ENCODE results near the gene PLCE1.

PLCE1 gene

GRCh38 chr10:93993414-93993781 is 333 bp upstream of the PLCE1 start:
- DNase-seq = peak; percentile 53

DNA sequence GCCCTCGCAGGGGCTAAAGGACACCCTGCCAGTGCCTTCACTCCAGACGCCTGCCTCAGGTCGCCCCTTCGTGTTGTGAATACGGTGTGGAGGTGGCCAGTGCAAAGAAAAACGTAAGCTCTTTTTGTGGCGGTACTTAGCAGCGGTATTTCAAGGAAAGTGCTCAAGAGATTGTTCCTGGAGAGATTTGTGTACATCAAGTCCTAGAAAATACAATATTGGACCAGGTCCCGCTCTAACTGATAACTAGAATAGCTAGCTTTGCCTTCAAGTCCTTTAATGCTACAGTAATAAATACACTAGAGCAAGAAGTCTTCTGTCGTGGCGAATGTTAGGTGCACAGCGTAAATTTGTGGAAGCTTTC is 689 bp downstream of the PLCE1 start:
- DNase-seq = no peak

DNA sequence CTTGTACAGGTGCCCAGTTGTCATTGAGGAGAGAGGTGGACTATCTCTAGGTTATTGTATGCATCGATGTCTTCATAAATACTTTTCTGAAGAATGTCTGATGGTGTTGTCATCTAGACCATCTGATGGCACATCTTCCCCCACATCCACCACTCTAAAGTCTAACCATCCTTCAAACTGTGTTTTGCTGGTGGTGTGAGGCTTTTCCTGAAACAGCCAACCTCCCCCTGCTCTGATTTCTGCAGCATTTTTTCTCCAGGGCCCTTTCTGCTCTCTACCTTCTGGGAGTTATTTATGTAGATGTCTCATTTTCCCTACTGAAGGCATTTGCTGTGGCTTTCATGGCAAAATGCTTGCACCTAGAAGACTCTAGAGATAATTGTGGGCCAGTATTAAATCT is 1.5 kb downstream of the PLCE1 start:
- no peak for DNase-seq

DNA sequence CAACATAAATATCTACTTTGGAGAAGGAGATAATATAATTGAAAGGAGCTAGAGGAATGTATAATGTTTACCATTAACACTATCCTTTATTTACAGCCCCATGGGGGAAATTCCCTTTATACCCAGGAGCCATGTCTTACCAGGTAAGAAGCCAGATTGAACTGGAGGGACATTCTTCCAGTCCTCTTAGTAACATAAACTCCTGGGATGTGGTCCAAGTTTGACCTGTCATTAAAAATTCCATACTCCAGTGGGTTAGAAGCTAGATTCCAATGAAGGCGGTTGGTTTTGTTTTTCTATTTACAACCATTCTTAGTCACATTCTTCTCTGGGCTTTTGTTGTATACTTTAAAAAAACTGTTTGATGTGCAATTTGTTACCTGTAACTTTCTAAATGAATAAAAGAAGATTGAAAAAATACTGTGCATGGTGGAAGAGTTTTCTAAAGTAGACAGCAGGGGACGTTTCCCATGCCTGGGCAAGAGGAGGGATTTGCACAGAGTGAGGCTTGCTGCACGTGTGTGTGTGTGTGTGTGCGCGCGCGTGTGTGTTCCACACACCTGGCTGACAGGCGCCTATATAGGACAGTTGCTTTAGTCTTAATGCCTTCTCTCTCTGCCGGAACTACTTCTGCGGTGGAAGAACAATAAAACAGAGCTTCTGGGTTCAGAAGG is 2.0 kb downstream of the PLCE1 start:
- DNase-seq = no peak

DNA sequence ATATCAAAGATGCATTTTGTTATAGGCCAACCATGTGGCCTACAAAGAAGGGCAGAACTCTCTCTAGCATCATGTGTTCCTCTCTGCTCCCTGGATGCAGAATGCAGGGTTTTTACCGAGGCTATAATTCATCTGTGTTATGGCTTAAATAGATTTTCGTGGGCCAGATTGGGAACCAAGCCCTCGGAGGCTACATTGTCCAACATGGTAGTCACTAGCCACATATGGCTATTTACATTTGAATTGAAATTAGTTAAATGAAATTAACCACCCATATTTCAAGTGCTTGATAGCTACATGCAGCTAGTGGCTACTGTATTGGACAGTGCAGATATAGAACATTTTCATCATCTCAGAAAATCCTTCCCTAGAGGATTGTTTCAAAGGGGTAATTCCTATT is 2.8 kb downstream of the PLCE1 start:
- no peak for DNase-seq

DNA sequence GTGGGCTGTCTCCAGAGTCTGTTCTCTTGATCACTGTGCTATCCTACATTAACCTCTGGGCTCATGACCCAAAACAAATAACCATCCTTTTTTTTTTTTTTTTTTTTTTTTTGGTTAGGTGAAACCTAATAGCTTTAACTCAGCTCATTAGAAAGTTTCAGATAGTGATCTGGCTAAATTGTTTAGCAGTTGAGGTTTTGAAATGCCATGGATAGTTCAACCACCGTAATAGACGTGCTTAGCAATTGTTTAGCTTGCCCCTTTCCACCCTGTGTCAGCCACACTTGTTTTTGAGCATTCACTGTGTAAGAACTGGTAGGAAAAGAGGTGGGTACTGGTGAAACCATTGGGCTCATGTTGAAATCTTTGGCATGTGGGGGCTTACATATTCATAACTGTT is 3.8 kb downstream of the PLCE1 start:
- no peak for DNase-seq

DNA sequence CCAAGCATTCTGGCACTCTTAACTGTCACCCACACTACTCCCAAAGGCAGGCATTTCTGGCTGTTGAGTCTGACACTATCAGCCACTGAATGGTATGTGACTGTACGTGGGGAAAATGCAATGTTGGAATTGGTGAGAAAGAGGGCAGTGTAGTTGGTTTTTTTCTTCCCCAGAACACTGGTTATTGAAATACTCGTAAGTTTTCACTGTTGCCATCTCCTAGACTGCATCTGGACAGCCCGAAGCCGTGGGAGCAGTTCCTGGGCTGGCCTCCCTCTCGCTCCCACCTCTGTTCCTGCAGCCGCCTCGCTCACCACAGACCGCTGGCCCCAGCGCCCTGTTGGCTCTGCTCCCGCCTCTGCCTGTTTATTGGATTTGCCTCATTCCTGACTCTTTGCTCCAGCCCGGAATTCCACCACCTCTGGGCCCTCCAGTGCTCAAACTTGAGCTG is 5.7 kb downstream of the PLCE1 start:
- peak; percentile 31 for DNase-seq

GRCh38 chr10:94000638-94001415 is 7.1 kb downstream of the PLCE1 start:
- no peak for DNase-seq

DNA sequence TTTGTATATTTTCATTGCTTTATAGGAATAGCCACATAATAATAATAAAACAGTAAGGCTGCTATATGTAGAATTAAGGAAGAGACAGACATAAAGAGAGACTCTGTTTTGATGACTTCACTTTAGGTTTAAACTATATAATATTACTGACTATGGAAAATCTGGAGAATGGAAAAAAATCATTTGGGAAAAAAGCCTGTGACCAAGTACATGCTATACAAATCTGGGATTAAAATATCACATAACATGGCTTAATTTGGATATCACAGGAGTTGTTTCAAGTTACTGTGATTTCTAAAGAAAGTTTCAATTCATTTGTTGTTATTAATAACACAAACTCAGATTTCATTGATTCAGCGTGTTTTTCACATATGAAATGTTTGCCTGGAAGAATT is 7.7 kb downstream of the PLCE1 start:
- no peak for DNase-seq

DNA sequence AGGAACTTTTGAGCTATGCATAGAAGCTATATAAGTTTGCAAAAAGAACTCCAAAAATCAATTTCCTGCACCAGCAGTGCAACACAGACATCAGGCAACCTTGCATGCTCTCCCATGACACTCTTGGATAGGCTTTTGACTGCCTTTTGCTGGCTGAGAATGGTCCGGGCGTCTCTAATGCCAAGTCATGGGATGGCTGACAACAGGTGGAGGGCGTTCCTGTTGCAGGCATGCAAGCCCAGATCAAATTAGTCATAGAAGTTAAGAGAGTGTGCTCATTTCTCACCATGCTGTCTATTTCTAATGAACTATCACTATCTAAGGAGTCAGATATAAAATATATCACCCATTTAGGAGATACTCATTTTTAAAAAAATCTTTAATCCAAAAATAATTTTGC is 8.4 kb downstream of the PLCE1 start:
- no peak for DNase-seq

DNA sequence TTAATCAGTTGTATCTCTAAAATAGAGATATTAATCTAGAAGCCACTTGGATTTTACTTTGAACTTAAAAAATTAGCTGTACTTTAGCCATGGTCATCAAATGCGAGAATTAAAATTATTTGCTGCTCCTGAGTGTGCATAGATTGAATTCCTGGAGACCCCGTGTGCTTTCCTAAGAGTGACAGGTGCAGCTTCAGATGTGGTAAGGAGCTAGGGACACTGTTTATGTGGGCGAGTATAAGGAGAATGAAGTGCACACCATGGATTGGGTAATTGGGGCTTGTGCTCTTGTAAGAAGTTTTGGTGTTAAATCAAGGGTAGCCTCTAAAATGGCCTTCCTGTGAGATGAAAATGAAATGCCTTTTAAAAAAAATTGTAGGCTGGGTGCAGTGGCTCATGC is 9.8 kb downstream of the PLCE1 start:
- no peak for DNase-seq

DNA sequence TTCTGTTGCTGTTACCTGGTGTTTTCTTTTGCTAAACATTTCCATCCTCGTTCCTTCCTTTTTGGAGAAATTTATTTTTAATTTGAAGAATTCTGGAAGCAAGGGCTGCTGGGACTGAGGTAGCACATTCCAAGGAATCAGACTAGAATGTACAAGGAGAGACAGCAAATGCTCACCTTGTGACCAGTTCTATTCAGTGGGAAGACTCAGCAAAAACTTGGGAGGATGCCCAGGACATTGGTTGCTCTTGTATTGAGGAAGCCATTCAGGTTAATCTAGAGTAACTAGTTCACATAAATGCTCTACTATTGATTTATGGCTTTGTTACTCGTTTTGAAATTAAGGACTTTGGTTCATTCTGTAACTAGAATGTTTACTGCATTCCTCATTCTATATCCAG is 11.3 kb downstream of the PLCE1 start:
- DNase-seq = no peak

DNA sequence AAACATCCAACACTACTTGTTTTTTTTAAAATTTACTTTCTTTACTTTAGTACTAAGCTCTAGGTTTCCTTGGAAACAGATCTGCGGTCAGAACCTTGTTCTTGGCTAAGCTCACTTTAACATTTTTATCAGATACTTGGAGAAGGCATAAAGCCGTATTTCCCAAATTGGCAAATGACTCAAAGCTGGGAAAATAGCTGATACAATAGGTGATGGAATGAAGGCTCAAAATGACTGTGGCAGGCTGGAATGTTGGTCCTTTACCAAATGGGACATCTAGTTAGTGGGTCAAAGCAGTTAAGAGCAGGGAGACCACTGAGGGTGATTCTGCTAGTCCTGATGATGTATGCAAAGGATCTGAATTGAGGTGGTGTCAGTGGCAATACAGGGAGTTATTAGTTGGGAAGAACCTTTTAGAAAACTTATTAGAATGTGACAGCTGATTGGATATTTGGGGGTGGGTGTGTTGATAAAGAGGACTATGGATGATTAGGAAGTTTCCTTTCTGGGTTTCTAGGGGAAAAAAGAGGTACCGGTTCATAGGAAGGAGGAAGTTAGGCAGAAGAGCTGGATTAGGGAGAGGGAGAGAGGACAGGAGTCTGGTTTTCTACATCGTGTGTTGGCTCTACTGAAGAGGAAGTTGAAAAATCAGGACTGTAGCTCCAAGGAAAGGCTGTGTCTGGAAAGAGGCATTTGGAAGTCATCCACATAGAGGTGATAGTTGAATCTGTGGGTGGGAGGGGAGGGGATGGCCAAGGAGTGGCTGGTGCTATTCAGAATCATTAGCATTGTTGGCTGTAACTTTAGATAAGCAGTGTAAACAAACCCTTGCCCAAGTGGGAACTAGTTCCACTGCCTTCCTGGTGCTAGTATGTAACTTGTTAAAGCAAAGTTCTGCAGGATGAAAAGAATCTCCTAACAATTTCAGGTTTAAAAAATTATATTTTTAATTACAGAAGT is 13.1 kb downstream of the PLCE1 start:
- no peak for DNase-seq

DNA sequence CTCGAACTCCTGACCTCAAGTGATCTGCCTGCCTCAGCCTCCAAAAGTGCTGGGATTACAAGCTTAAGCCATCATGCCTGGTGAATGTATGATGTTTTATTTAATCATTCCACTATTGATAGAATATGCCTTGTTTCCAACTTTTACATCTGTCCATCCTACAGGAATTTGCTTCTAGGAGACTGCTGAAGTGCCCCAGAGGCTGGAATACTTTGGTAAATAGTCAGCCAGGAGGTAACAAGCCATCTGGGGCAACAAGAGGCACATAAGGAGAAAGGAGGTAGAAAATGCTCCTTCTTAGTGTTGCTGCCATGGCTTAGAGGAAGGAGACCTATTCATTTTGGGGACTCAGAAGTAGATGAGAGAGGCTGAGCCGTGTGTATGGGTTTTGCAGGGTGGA is 14.8 kb downstream of the PLCE1 start:
- DNase-seq = no peak

- no peak for DNase-seq
Observed at GRCh38 chr10:94010116-94010515, 16.4 kb downstream of the PLCE1 start.

GRCh38 chr10:94010886-94011285 is 17.2 kb downstream of the PLCE1 start:
- no peak for DNase-seq

DNA sequence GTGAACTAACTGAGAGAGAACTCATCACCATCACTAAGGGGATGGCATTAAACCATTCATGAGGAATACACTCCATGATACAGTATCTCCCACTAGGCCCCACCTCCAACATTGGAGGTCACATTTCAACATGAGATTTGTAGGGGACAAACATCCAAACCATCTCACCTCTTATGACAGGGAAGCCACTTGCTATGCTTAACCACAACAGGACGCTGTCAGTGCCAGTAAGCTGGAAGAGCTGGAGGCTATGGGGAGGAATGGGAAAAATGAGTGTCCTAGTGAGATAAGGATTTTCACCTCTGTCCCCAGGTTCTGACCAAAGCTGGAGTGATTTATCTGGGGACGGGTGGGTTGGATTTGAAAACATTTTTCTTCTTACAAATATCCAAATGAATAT is 17.6 kb downstream of the PLCE1 start:
- DNase-seq = no peak

GRCh38 chr10:94012834-94013233 is 19.1 kb downstream of the PLCE1 start:
- no peak for DNase-seq

DNA sequence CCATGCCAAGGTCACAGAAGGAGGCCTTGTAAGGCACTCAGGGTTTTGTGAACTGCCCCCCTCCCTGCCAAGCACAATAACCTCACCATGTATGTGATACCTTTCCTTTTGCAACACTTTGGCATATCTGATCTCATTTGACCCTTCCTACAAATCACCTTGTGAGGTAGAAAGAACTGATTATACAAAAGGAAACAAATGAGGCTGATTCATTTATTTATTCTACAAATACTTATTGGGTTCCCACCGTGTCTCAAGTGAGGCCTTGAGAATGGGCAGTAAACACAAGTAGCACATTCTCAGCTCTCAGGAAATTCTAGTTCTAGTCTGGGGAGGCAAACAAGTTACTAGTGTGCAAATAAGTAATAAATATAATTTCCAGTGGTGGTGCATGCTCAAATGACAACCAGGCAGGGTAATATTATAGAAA is 19.6 kb downstream of the PLCE1 start:
- no peak for DNase-seq

DNA sequence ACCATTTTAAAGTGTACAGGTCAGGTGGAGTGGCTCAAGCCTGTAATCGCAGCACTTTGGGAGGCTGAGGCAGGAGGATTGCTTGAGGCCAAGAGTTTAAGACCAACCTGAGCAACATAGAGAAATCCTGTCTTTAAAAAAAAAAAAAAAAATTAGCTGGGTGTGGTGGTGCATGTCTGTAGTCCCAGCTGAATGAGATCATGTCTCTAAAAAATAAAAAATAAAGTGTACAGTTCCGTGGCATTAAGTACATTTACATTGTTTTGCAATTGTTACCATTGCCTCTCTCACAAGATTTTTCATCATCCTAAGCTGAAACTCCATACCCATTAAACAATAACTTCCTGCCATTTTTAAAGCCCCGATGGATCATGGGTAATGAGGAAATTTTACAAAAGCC is 20.6 kb downstream of the PLCE1 start:
- DNase-seq = no peak

DNA sequence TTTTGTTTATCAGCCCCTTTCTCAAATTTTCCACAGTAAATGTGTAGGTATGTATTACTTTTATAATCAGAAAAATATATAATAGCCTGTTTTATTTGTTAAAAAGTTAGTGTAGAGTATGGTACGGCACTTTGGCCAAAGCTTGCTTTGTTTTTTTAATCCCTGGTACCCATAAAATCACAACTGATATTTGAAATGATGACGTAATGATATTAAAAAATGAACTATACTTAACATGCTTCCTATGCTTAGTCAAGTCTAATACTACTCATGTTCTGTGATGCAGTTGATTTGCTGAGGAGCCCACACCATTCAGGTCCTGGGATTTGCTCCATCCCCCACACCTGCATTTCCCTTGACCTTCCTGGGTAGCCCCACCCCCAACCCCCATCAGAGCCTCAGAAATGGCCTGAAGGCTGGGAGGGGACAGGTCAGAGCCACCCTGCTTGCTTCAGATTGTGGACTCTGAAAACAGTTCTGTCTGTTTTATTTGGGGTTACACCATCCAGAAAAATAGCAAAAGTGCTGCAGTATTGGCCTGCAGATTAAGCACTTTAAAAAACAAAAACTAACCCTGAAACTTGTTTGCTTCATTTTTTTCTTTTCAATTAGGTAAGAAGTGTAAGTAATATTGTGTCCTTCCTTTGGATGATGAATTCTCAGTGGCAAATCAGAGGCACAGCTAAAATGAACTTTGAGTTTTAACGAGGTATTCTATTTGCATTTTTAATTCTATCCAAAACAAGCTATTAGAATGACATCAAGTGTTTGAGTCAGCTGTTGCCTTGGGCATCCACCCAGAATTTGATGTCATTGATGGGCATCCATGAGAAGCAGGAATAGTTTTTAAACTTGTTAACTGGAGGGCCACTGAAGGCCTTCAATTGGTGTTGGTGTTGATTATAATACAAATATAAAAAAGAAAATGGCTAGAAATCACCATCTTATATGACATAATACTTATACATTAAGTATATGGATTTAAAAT is 23.3 kb downstream of the PLCE1 start:
- no peak for DNase-seq

DNA sequence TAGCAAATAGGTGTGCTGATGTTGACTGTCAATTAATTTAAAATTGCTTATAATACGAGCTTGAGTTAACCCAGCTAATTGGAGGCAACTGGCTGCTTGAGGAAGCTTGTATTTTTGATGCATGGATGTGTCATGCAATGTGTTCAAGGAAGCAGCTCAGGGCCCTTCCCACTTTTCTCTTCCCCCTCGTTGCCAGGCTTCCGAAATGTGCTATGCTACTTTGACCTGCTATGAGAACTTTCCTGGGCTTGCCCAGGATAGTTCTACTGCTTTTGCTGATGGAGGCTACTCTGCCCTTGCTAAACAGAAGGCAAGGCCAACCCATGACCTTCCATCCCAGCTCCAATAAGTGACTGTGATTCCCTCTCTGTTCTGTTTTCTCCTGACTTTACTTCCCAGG is 24.4 kb downstream of the PLCE1 start:
- DNase-seq = no peak

Data from right kidney (tissue), 1 donor.